Mucosa of descending colon (tissue), 3 donors: Measurements from ENCODE around the gene RHBDL2. TPM values are rescaled to one million over a fixed set of nuclear protein-coding genes. Genes with fewer than 3 reads are reported as not detected.
"Not testable (repeated sequence)": the region's sequence is repeated elsewhere in the genome, so short reads cannot be mapped to it uniquely, and the experiment has no call there.

ENCODE experiments used
- ATAC-seq: fragments of 200-7000 bp; cut with Tn5 transposase; one replicate; pipeline ENCODE4 v1.9.1; 2020; ENCODE audit warnings: mild to moderate bottlenecking, moderate library complexity
- DNase-seq, 3 donors: peaks; one replicate each; pipeline ENCODE4 v3.0.0-alpha.2; 2020
- H3K36me3 ChIP-seq: fragments of 200-600 bp; one replicate; pipeline ENCODE4 v1.8.0; 2021; ENCODE audit warnings: low read depth, mild to moderate bottlenecking
- H3K4me1 ChIP-seq: fragments of 200-600 bp; one replicate; pipeline ENCODE4 v1.8.0; 2021; ENCODE audit warnings: low read depth, mild to moderate bottlenecking
- H3K4me3 ChIP-seq: fragments of 200-600 bp; one replicate; pipeline ENCODE4 v1.8.0; 2021; ENCODE audit warnings: mild to moderate bottlenecking
- H3K9me3 ChIP-seq: fragments of 200-600 bp; one replicate; pipeline ENCODE4 v1.8.0; 2021; ENCODE audit warnings: mild to moderate bottlenecking
- intact Hi-C, 2 donors: fragments of 100-400 bp; cut with DNase I in 1 of 2; cut with micrococcal nuclease in 1 of 2; formaldehyde crosslinking; loops; one replicate each; pipeline versions ENCODE4 v1.11.0 to v1.11.1; 2022; cut with DNase I, micrococcal nuclease
- total RNA-seq, 3 donors: library from RNA; stranded (reverse); fragmentation: NEBNext Ultra II Directional in 2 of 3; extraction: Animal tissue kit (Norgen Biotek cat#: 25700) in 2 of 3; gene quantifications; one replicate each; pipeline versions ENCODE4 v1.2.1 to v1.2.4, GENCODE V29; 2021 to 2023
- TF ChIP-seq, protein P1 (sequence below): fragments of 200-600 bp; IDR thresholded peaks from one replicate; pipeline ENCODE4 v1.8.0; 2022; ENCODE audit warnings: antibody characterized with exemption, mild to moderate bottlenecking
- donor health status: DM: no; HTN: no; CAD: no; lungs with moderate emphysema.
- donor health status: DM: no; HTN: no; CAD: no.
- donor health status: DM: no; HTN: yes; CAD: no.

Gene RHBDL2
- total RNA-seq, 3 donors from 2014 or later = 16.6 to 50.5 (median 23.7) TPM

DNA sequence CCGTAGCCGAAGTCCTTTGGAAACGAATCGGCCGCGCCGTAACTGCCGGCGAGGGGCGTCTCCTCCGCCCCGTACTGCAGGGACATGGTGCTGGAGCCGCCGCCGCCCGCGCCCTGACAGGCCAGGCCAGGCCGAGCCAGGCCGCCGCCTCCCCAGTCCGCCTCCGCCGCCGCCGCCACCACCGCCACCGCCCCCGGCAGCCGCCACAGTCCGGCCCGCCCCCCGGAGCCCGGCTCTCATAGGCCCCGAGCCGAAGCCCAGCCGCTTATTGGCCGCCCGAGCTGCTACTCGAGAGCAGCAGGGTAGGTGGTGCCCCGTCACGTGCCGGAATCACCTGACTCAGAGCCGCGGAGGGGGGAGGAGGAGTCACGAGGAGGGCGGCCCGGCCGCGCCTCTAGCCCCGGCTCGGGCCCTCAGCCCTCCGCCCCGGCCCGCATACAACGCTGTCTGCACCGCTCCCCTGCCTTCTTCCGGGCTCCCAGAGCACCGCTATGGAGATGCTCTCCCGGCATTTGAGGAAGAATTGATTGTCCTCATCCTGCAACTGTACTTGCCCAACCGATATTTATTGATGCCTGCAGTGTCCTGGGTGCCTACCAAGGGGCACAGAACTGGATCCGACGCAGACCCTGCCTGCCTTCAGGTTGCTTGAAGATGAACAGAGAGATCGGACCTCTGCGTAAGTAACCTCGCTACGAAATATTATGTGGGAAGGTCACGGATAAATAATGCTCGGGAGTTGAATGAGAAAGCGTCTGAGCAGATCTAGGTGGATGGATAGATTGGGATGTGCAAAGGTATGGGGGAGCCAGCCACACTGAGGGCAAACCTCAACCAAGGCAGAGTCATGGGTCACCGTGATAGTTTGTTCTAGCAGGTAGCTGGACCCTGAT is 81.8 kb downstream of the RHBDL2 start, which contains the start of gene RRAGC:
Gene RRAGC, minus strand, starts transcription at position 212 of the 893 bp plus-strand sequence. Its CDS starts 126 bp downstream, at position 86.
- DNase-seq (peak; percentile 99 to 100 (median 100)), ATAC-seq (peak; percentile 95)
- Histone ChIP-seq H3K36me3 (no peaks in the 10 kb centered on the region), H3K9me3 (no peaks in the 10 kb centered on the region), H3K4me3 (peak within 1 kb of the TSS; percentile 91), H3K4me1 (peaks cover 19% of the 10 kb centered on the region)
- TF ChIP-seq, protein P1, sequence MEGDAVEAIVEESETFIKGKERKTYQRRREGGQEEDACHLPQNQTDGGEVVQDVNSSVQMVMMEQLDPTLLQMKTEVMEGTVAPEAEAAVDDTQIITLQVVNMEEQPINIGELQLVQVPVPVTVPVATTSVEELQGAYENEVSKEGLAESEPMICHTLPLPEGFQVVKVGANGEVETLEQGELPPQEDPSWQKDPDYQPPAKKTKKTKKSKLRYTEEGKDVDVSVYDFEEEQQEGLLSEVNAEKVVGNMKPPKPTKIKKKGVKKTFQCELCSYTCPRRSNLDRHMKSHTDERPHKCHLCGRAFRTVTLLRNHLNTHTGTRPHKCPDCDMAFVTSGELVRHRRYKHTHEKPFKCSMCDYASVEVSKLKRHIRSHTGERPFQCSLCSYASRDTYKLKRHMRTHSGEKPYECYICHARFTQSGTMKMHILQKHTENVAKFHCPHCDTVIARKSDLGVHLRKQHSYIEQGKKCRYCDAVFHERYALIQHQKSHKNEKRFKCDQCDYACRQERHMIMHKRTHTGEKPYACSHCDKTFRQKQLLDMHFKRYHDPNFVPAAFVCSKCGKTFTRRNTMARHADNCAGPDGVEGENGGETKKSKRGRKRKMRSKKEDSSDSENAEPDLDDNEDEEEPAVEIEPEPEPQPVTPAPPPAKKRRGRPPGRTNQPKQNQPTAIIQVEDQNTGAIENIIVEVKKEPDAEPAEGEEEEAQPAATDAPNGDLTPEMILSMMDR = no peak
- intact Hi-C loops = no loop called here

DNA sequence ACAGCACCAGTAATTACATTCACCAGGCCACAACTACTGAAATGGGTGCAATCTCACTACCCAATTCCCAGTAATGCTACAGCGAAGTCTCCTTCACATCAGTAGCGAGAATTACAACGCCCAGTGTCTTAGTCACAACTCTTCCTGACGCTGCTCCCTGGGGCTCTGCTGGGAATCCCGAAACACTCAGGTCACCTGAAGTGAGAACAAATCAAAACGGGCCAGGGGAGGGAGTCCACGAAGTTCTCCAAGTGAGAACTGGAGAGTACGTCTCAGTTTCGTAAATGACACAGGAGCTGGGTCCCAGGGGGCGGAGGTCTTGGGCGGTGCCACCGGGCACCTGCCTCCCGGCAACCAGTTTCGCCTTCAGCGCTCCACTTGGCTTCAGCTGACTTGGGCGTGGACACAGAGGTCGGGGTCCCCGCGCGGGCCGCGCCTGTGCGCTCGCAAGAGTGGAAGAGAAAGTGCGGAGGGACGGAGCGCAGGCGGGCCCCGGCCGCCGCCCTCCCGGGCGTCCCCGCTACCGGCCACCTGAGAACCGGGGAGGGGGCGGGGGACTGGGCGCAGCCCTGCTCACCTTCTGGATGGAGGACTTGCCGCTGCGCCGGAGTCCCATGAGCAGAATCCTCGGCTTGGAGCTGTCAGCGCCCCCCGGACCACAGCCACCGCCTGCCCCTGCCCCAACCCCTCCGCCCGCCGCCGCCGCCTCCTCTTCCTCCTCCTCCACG is 82.6 kb downstream of the RHBDL2 start:
- TF ChIP-seq, protein P1 = no peak
- DNase-seq (peak; percentile 74 to 88 (median 83)), ATAC-seq (peak; percentile 55)
- H3K4me1 ChIP-seq = peaks cover 19% of the 10 kb centered on the region
- no peaks in the 10 kb centered on the region for H3K36me3 ChIP-seq
- no peaks in the 10 kb centered on the region for H3K9me3 ChIP-seq
- peak overlapping the region; percentile 91 for H3K4me3 ChIP-seq
- intact Hi-C loops = no loop called here

DNA sequence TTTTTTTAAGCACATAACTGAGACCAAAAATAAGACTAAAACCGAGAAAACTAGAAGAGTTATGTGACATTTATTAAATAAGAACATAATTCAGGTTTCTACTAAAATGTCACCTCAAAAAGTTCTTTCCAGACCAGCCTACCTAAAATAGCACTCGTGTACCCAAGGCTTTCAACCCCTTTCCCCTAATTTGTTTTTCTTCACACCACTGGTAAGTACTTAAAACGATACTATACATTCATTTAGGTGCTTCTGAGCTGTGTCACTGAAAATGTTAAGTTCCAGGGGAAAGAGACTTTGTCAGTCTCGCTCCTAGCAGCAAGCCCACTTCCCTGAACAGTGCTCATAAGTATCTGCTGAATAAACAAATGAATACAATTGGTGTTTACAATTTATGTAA is 88.8 kb downstream of the RHBDL2 start:
- intact Hi-C loops = no loop called here
- peaks cover 4% of the 10 kb centered on the region for H3K36me3 ChIP-seq
- ATAC-seq (no peak), DNase-seq (no peak)
- H3K4me3 ChIP-seq = no peak overlapping the region
- H3K9me3 ChIP-seq = no peaks in the 10 kb centered on the region
- TF ChIP-seq, protein P1 = no peak
- H3K4me1 ChIP-seq = peaks cover 6% of the 10 kb centered on the region

DNA sequence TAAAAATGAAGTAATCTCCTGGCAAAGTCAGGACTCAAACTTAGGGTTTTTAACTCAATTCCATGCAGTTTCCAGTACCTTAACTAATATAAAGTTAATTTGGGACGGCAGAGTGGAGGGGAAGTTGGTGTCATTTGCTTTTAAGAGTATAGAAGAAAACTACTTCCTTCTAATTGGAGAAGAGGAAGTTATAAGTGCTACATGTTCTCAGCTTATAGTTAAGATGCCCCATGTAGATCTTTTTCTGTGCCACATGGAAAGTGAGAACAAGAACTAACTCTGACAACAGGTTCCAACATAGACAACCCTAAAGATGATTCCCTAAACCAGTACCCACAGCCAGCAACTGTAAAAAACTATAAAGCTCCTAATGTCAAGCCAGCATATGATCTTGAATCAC is 93.6 kb downstream of the RHBDL2 start:
- no peak for ATAC-seq
- intact Hi-C loops = no loop called here
- no peaks in the 10 kb centered on the region for H3K9me3 ChIP-seq
- peaks cover 4% of the 10 kb centered on the region for H3K36me3 ChIP-seq
- no peaks in the 10 kb centered on the region for H3K4me1 ChIP-seq
- no peak for DNase-seq
- H3K4me3 ChIP-seq = no peak overlapping the region
- TF ChIP-seq, protein P1 = no peak

DNA sequence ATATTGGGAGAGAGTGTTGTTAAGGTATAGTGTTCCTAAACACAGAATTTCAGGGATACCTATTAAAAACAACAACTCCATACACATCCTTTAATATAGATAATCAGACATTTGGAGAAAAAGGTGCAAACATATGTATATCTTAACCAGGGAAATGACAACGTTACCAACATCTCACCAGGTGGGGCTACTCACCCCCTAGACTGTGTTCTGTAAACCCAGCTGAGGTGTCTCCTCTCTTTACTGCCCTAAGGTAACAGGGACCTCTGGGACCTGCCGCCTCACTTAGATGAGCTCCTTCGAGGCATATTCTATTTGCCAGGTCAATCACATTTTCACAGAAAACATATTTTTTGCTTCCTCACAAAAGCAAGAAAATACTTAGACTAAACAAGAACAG is 95.4 kb downstream of the RHBDL2 start:
- Histone ChIP-seq H3K9me3 (no peaks in the 10 kb centered on the region), H3K36me3 (peaks cover 4% of the 10 kb centered on the region), H3K4me1 (no peaks in the 10 kb centered on the region), H3K4me3 (no peak overlapping the region)
- ATAC-seq = no peak
- intact Hi-C loops = no loop called here
- DNase-seq = no peak
- TF ChIP-seq, protein P1 = no peak

DNA sequence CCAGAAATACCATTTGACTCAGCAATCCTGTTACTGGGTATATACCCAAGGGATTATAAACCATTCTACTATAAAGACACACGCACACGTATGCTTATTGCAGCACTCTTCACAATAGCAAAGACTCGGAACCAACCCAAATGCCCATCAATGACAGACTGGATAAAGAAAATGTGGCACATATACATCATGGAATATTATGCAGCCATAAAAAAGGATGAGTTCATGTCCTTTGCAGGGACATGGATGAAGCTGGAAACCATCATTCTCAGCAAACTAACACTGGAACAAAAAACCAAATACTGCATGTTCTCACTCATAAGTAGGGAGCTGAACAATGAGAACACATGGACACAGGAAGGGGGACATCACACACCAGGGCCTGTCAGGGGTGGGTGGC is 96.5 kb downstream of the RHBDL2 start:
- H3K36me3 ChIP-seq, intact Hi-C loops, ATAC-seq, DNase-seq, H3K4me3 ChIP-seq, H3K4me1 ChIP-seq, H3K9me3 ChIP-seq: not testable (repeated sequence)
